ENCODE data around the gene C10orf105. TPM values are rescaled to one million over a fixed set of nuclear protein-coding genes. Genes with fewer than 3 reads are reported as not detected.

Gene C10orf105
- total and polyA plus RNA-seq, 2 donors (not counting 1 experiment from before 2014, with no cell fraction given): under 0.01 to 0.14 TPM

GRCh38 chr10:71729161-71729636, 9.6 kb upstream of the C10orf105 start:
- Histone ChIP-seq H3K4me2 (ENCODE audit: extremely low read depth, insufficient read depth, low read length) (no peak overlapping the region), H3K36me3 (ENCODE audit: control insufficient read depth, insufficient read depth, low read length) (no peaks in the 10 kb centered on the region), H3K9me3 (ENCODE audit: control insufficient read depth, insufficient read depth, low read depth, low read length) (no peaks in the 10 kb centered on the region), H3K4me3 (replicated peaks in 1 of 4; ENCODE audit: control extremely low read depth in 1 of 4, insufficient read depth in 1 of 4, low read depth in 3 of 4, low read length in 4 of 4) (no peak overlapping the region), H4K20me1 (ENCODE audit: control insufficient read depth, extremely low read depth, insufficient read depth, low read length) (no peaks in the 10 kb centered on the region), H3K9ac (ENCODE audit: insufficient read depth, low read length) (no peak overlapping the region), H3K27ac (ENCODE audit: insufficient read depth, low read length) (no peak overlapping the region), H3K27me3 (ENCODE audit: control insufficient read depth, insufficient read depth, low read length) (peaks cover 5% of the 10 kb centered on the region), H3K4me1 (ENCODE audit: control insufficient read depth, extremely low read depth, insufficient read depth, low read length) (peaks cover 7% of the 10 kb centered on the region), H3K79me2 (ENCODE audit: control insufficient read depth, insufficient read depth, low read length) (no peaks in the 10 kb centered on the region), H2AFZ (ENCODE audit: low read length) (no peak overlapping the region)
- no peak for TF ChIP-seq CTCF (conservative IDR thresholded peaks at IDR 0.05 in 1 of 2, IDR thresholded peaks at IDR 0.05 in 1 of 2; ENCODE audit: low read depth in 1 of 2, low read length in 2 of 2)
- no peak for TF ChIP-seq EZH2 (IDR thresholded peaks at IDR 0.05; ENCODE audit: low read length, missing control alignments)
- no peak for DNase-seq (ENCODE audit: low read depth in 2 of 2)

GRCh38 chr10:71727738-71728737, 8.5 kb upstream of the C10orf105 start:
- H3K27me3 ChIP-seq (ENCODE audit: control insufficient read depth, insufficient read depth, low read length): peaks cover 3% of the 10 kb centered on the region
- H3K9ac ChIP-seq (ENCODE audit: insufficient read depth, low read length): no peak overlapping the region
- H3K27ac ChIP-seq (ENCODE audit: insufficient read depth, low read length): no peak overlapping the region
- H4K20me1 ChIP-seq (ENCODE audit: control insufficient read depth, extremely low read depth, insufficient read depth, low read length): no peaks in the 10 kb centered on the region
- H3K9me3 ChIP-seq (ENCODE audit: control insufficient read depth, insufficient read depth, low read depth, low read length): no peaks in the 10 kb centered on the region
- H3K79me2 ChIP-seq (ENCODE audit: control insufficient read depth, insufficient read depth, low read length): no peaks in the 10 kb centered on the region
- H3K36me3 ChIP-seq (ENCODE audit: control insufficient read depth, insufficient read depth, low read length): no peaks in the 10 kb centered on the region
- no peak overlapping the region for H3K4me3 ChIP-seq (replicated peaks in 1 of 4; ENCODE audit: control extremely low read depth in 1 of 4, insufficient read depth in 1 of 4, low read depth in 3 of 4, low read length in 4 of 4)
- H3K4me2 ChIP-seq (ENCODE audit: extremely low read depth, insufficient read depth, low read length): peak overlapping the region; percentile 68
- DNase-seq (ENCODE audit: low read depth in 2 of 2): peak in 1 of 2 donors; percentile 53
- peaks cover 7% of the 10 kb centered on the region for H3K4me1 ChIP-seq (ENCODE audit: control insufficient read depth, extremely low read depth, insufficient read depth, low read length)
- TF ChIP-seq CTCF (conservative IDR thresholded peaks at IDR 0.05 in 1 of 2, IDR thresholded peaks at IDR 0.05 in 1 of 2; ENCODE audit: low read depth in 1 of 2, low read length in 2 of 2): no peak
- no peak for TF ChIP-seq EZH2 (IDR thresholded peaks at IDR 0.05; ENCODE audit: low read length, missing control alignments)
- H2AFZ ChIP-seq (ENCODE audit: low read length): peak overlapping the region; percentile 57

- no peak overlapping the region for H2AFZ ChIP-seq (ENCODE audit: low read length)
- no peak overlapping the region for H3K9ac ChIP-seq (ENCODE audit: insufficient read depth, low read length)
- no peak overlapping the region for H3K27ac ChIP-seq (ENCODE audit: insufficient read depth, low read length)
- DNase-seq (ENCODE audit: low read depth in 2 of 2): no peak
- no peak overlapping the region for H3K4me3 ChIP-seq (replicated peaks in 1 of 4; ENCODE audit: control extremely low read depth in 1 of 4, insufficient read depth in 1 of 4, low read depth in 3 of 4, low read length in 4 of 4)
- no peaks in the 10 kb centered on the region for H4K20me1 ChIP-seq (ENCODE audit: control insufficient read depth, extremely low read depth, insufficient read depth, low read length)
- H3K27me3 ChIP-seq (ENCODE audit: control insufficient read depth, insufficient read depth, low read length): peaks cover 3% of the 10 kb centered on the region
- TF ChIP-seq CTCF (conservative IDR thresholded peaks at IDR 0.05 in 1 of 2, IDR thresholded peaks at IDR 0.05 in 1 of 2; ENCODE audit: low read depth in 1 of 2, low read length in 2 of 2): no peak
- TF ChIP-seq EZH2 (IDR thresholded peaks at IDR 0.05; ENCODE audit: low read length, missing control alignments): no peak
- peak overlapping the region; percentile 44 for H3K4me2 ChIP-seq (ENCODE audit: extremely low read depth, insufficient read depth, low read length)
- no peaks in the 10 kb centered on the region for H3K36me3 ChIP-seq (ENCODE audit: control insufficient read depth, insufficient read depth, low read length)
- peaks cover 7% of the 10 kb centered on the region for H3K4me1 ChIP-seq (ENCODE audit: control insufficient read depth, extremely low read depth, insufficient read depth, low read length)
- no peaks in the 10 kb centered on the region for H3K9me3 ChIP-seq (ENCODE audit: control insufficient read depth, insufficient read depth, low read depth, low read length)
- no peaks in the 10 kb centered on the region for H3K79me2 ChIP-seq (ENCODE audit: control insufficient read depth, insufficient read depth, low read length)
Measured at GRCh38 chr10:71727105-71727737, 7.6 kb upstream of the C10orf105 start.

Measured in fibroblast of lung (primary cell).